BLaER1 (cell line): Measurements from ENCODE around the gene NUP62.
A peak's percentile ranks its signal among the peaks of the same experiment; 100 is the strongest.

Experiments used
- H3K27ac ChIP-seq: shearing (Covaris generic); formaldehyde crosslinking; 2 replicates; pipeline ENCODE4 v1.8.1; 2022
- H3K27me3 ChIP-seq: shearing (Covaris generic); formaldehyde crosslinking; 2 replicates; pipeline ENCODE4 v1.8.1; 2022
- H3K36me3 ChIP-seq: shearing (Covaris generic); formaldehyde crosslinking; 2 replicates; pipeline ENCODE4 v1.8.1; 2022
- H3K4me1 ChIP-seq: shearing (Covaris generic); formaldehyde crosslinking; 2 replicates; pipeline ENCODE4 v1.8.1; 2022
- H3K4me2 ChIP-seq: shearing (Covaris generic); formaldehyde crosslinking; 2 replicates; pipeline ENCODE4 v1.8.1; 2022
- H3K4me3 ChIP-seq: shearing (Covaris generic); formaldehyde crosslinking; 2 replicates; pipeline ENCODE4 v1.8.1; 2022
- H3K9ac ChIP-seq: shearing (Covaris generic); formaldehyde crosslinking; 2 replicates; pipeline ENCODE4 v1.8.1; 2022
- H3K9me3 ChIP-seq: shearing (Covaris generic); formaldehyde crosslinking; 2 replicates; pipeline ENCODE4 v1.8.1; 2022
- H4K20me1 ChIP-seq: shearing (Covaris generic); formaldehyde crosslinking; 2 replicates; pipeline ENCODE4 v1.8.1; 2022
- Cebpa-rat ChIP-seq: shearing (Covaris generic); IDR thresholded peaks from 2 replicates; pipeline ENCODE4 v1.8.1; 2022

Gene NUP62

GRCh38 chr19:49863254-49863934, 65.9 kb downstream of the NUP62 start:
- H3K36me3 ChIP-seq = peaks cover 64% of the 10 kb centered on the region
- H4K20me1 ChIP-seq = peaks cover 76% of the 10 kb centered on the region
- no peak overlapping the region for H3K4me2 ChIP-seq
- no peak overlapping the region for H3K4me3 ChIP-seq
- no peaks in the 10 kb centered on the region for H3K27me3 ChIP-seq
- peaks cover 31% of the 10 kb centered on the region for H3K4me1 ChIP-seq
- no peak overlapping the region for H3K27ac ChIP-seq
- TF ChIP-seq Cebpa-rat = no peak
- no peak overlapping the region for H3K9ac ChIP-seq
- H3K9me3 ChIP-seq = no peaks in the 10 kb centered on the region

GRCh38 chr19:49862391-49863253, 66.7 kb downstream of the NUP62 start:
- TF ChIP-seq Cebpa-rat = no peak
- no peak overlapping the region for H3K4me2 ChIP-seq
- peaks cover 83% of the 10 kb centered on the region for H4K20me1 ChIP-seq
- no peaks in the 10 kb centered on the region for H3K27me3 ChIP-seq
- no peaks in the 10 kb centered on the region for H3K9me3 ChIP-seq
- peaks cover 72% of the 10 kb centered on the region for H3K36me3 ChIP-seq
- no peak overlapping the region for H3K4me3 ChIP-seq
- peaks cover 24% of the 10 kb centered on the region for H3K4me1 ChIP-seq
- H3K9ac ChIP-seq = no peak overlapping the region
- no peak overlapping the region for H3K27ac ChIP-seq

GRCh38 chr19:49861541-49862378, 67.5 kb downstream of the NUP62 start:
- no peaks in the 10 kb centered on the region for H3K9me3 ChIP-seq
- H3K4me1 ChIP-seq = peaks cover 22% of the 10 kb centered on the region
- peaks cover 89% of the 10 kb centered on the region for H4K20me1 ChIP-seq
- peaks cover 81% of the 10 kb centered on the region for H3K36me3 ChIP-seq
- no peak overlapping the region for H3K4me2 ChIP-seq
- no peaks in the 10 kb centered on the region for H3K27me3 ChIP-seq
- no peak overlapping the region for H3K9ac ChIP-seq
- H3K4me3 ChIP-seq = no peak overlapping the region
- TF ChIP-seq Cebpa-rat = no peak
- no peak overlapping the region for H3K27ac ChIP-seq

- no peaks in the 10 kb centered on the region for H3K9me3 ChIP-seq
- H3K27me3 ChIP-seq = no peaks in the 10 kb centered on the region
- H3K4me1 ChIP-seq = peaks cover 16% of the 10 kb centered on the region
- no peak overlapping the region for H3K4me3 ChIP-seq
- no peak overlapping the region for H3K4me2 ChIP-seq
- H3K36me3 ChIP-seq = peaks cover 87% of the 10 kb centered on the region
- no peak overlapping the region for H3K9ac ChIP-seq
- peak overlapping the region; percentile 13; the same call in 1 of the 2 replicates for H3K27ac ChIP-seq
- TF ChIP-seq Cebpa-rat = no peak
- peaks cover 89% of the 10 kb centered on the region for H4K20me1 ChIP-seq
Measured at GRCh38 chr19:49861107-49861506, 68.2 kb downstream of the NUP62 start.

GRCh38 chr19:49860336-49861102, 68.8 kb downstream of the NUP62 start:
- no peak overlapping the region for H3K4me3 ChIP-seq
- H3K36me3 ChIP-seq = peaks cover 93% of the 10 kb centered on the region
- no peaks in the 10 kb centered on the region for H3K27me3 ChIP-seq
- H3K9ac ChIP-seq = no peak overlapping the region
- peaks cover 10% of the 10 kb centered on the region for H3K4me1 ChIP-seq
- no peaks in the 10 kb centered on the region for H3K9me3 ChIP-seq
- H4K20me1 ChIP-seq = peaks cover 89% of the 10 kb centered on the region
- peak overlapping the region; percentile 13; the same call in 1 of the 2 replicates for H3K27ac ChIP-seq
- TF ChIP-seq Cebpa-rat = no peak
- no peak overlapping the region for H3K4me2 ChIP-seq

GRCh38 chr19:49859682-49860335, 69.5 kb downstream of the NUP62 start:
- Histone ChIP-seq H3K27me3 (no peaks in the 10 kb centered on the region), H3K9ac (no peak overlapping the region), H3K36me3 (peaks cover 97% of the 10 kb centered on the region), H3K4me1 (peaks cover 3% of the 10 kb centered on the region), H3K4me3 (no peak overlapping the region), H3K9me3 (no peaks in the 10 kb centered on the region), H3K4me2 (no peak overlapping the region), H3K27ac (no peak overlapping the region), H4K20me1 (peaks cover 90% of the 10 kb centered on the region)
- TF ChIP-seq Cebpa-rat = no peak

GRCh38 chr19:49858088-49858985, 71.0 kb downstream of the NUP62 start:
- Histone ChIP-seq H3K4me1 (peaks cover 13% of the 10 kb centered on the region), H3K4me2 (no peak overlapping the region), H3K9ac (no peak overlapping the region), H3K9me3 (no peaks in the 10 kb centered on the region), H3K36me3 (peaks cover 92% of the 10 kb centered on the region), H3K27me3 (no peaks in the 10 kb centered on the region), H4K20me1 (peaks cover 90% of the 10 kb centered on the region), H3K4me3 (no peak overlapping the region), H3K27ac (no peak overlapping the region)
- no peak for TF ChIP-seq Cebpa-rat

- Histone ChIP-seq H3K27ac (no peak overlapping the region), H3K4me2 (no peak overlapping the region), H3K4me3 (no peak overlapping the region), H3K9me3 (no peaks in the 10 kb centered on the region), H4K20me1 (peaks cover 90% of the 10 kb centered on the region), H3K4me1 (peaks cover 19% of the 10 kb centered on the region), H3K36me3 (peaks cover 86% of the 10 kb centered on the region), H3K27me3 (no peaks in the 10 kb centered on the region), H3K9ac (no peak overlapping the region)
- no peak for TF ChIP-seq Cebpa-rat
Measured at GRCh38 chr19:49857838-49858087, 71.5 kb downstream of the NUP62 start.
